ENCODE results near the gene BICRAL.

- TF ChIP-seq POLR2AphosphoS5 (IDR thresholded peaks at IDR 0.05; ENCODE audit: low read depth, low read length) (no peak), REST (IDR thresholded peaks at IDR 0.05; ENCODE audit: insufficient read depth in 1 of 2, low read depth in 2 of 2, low read length in 2 of 2) (no peak), TAF1 (IDR thresholded peaks at IDR 0.05; ENCODE audit: borderline replicate concordance, insufficient read depth, low read length) (no peak), SIN3A (IDR thresholded peaks at IDR 0.05; ENCODE audit: borderline replicate concordance, insufficient read depth, low read length) (no peak)
These were observed 89.9 kb downstream of the BICRAL start for GRCh38 chr6:42871711-42872110.

Data from PFSK-1 (cell line).